Nephron progenitor cell (in vitro differentiated cells): ENCODE results near the gene DCHS2.

Source experiments
- DNase-seq: peaks from one replicate; pipeline ENCODE4 v3.0.0; 2021
- H3K27ac Mint-ChIP-seq: 2 replicates; pipeline ENCODE4 v1.8.0; 2021; ENCODE audit warnings: mild to moderate bottlenecking, moderate library complexity, mixed read lengths
- H3K27me3 Mint-ChIP-seq: 2 replicates; pipeline ENCODE4 v1.8.0; 2021; ENCODE audit warnings: mild to moderate bottlenecking, low read depth, mixed read lengths; ENCODE audit not compliant: poor library complexity
- H3K36me3 Mint-ChIP-seq: 2 replicates; pipeline ENCODE4 v1.8.0; 2021; ENCODE audit warnings: low read depth, mixed read lengths
- H3K4me1 Mint-ChIP-seq: 2 replicates; pipeline ENCODE4 v1.8.0; 2021; ENCODE audit warnings: mixed read lengths
- H3K4me3 Mint-ChIP-seq: 2 replicates; pipeline ENCODE4 v1.8.0; 2021; ENCODE audit warnings: mild to moderate bottlenecking, moderate library complexity, mixed read lengths
- H3K9me3 Mint-ChIP-seq: 2 replicates; pipeline ENCODE4 v1.8.0; 2021; ENCODE audit warnings: mild to moderate bottlenecking, moderate library complexity, mixed read lengths
- CTCF ChIP-seq: fragments of 200-600 bp; sonication (generic); IDR thresholded peaks from 2 replicates; pipeline ENCODE4 v1.5.0; 2021; ENCODE audit warnings: antibody characterized with exemption

DCHS2 gene

GRCh38 chr4:154414796-154415195 lies 76.8 kb downstream of the DCHS2 start:
- H3K4me3 Mint-ChIP-seq: no peak overlapping the region
- peaks cover 10% of the 10 kb centered on the region for H3K9me3 Mint-ChIP-seq
- no peak for TF ChIP-seq CTCF
- H3K36me3 Mint-ChIP-seq: no peaks in the 10 kb centered on the region
- H3K27me3 Mint-ChIP-seq: peaks cover 14% of the 10 kb centered on the region
- DNase-seq: no peak
- H3K4me1 Mint-ChIP-seq: peaks cover 25% of the 10 kb centered on the region
- no peak overlapping the region for H3K27ac Mint-ChIP-seq

DNA sequence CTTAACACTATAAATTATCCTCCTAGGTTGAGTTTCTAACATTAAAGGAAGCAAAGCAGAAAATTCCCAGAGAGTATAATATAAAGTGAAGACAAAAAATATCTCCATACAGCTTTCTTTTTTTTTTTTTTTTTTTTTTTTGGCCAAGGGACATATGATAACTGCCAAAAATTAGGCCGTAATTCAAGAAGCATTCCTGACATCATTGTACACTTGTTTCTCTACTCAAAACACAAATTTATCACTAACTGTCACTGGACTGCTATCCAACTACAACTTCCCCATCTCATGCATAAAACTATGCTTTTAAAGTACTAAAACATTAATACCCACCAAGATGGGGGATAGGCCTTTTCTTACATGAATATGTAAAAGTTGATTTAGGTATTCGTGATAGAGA lies 77.2 kb downstream of the DCHS2 start:
- Mint-ChIP-seq H3K27ac (no peak overlapping the region), H3K4me1 (peaks cover 25% of the 10 kb centered on the region), H3K36me3 (no peaks in the 10 kb centered on the region), H3K4me3 (no peak overlapping the region), H3K9me3 (peaks cover 10% of the 10 kb centered on the region), H3K27me3 (peaks cover 11% of the 10 kb centered on the region)
- TF ChIP-seq CTCF: no peak
- no peak for DNase-seq

DNA sequence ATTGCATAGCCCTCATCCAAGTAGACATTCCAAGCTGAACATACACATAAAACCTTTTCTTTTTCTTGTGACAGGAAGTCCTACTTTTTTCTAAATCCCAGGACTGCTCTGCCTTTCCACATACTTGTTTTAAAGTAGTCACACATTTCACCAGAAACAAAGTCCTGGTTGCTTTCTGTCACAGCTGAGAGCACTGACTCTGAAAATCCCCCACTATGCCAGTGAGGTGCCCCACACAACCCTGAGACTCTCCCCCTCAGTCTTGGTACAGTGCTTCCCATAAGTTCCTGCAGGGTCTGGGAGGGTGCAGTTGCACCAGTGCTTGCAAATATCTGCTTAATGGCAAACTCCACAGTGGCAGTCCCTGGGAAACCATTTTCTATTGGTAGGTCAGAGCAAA lies 84.2 kb downstream of the DCHS2 start:
- Mint-ChIP-seq H3K4me3 (peak overlapping the region; percentile 15), H3K4me1 (peaks cover 12% of the 10 kb centered on the region), H3K9me3 (peaks cover 10% of the 10 kb centered on the region), H3K27me3 (peaks cover 4% of the 10 kb centered on the region), H3K36me3 (no peaks in the 10 kb centered on the region), H3K27ac (no peak overlapping the region)
- DNase-seq: no peak
- TF ChIP-seq CTCF: no peak

- Mint-ChIP-seq H3K36me3 (no peaks in the 10 kb centered on the region), H3K27ac (no peak overlapping the region), H3K4me3 (no peak overlapping the region), H3K27me3 (peaks cover 4% of the 10 kb centered on the region), H3K4me1 (peaks cover 12% of the 10 kb centered on the region), H3K9me3 (peaks cover 9% of the 10 kb centered on the region)
- DNase-seq: no peak
- TF ChIP-seq CTCF: no peak
Measured at GRCh38 chr4:154406018-154406795, 85.4 kb downstream of the DCHS2 start.

- Mint-ChIP-seq H3K27me3 (peaks cover 14% of the 10 kb centered on the region), H3K4me1 (no peaks in the 10 kb centered on the region), H3K27ac (no peak overlapping the region), H3K36me3 (no peaks in the 10 kb centered on the region), H3K4me3 (no peak overlapping the region), H3K9me3 (no peaks in the 10 kb centered on the region)
- DNase-seq: no peak
- no peak for TF ChIP-seq CTCF
Measured at GRCh38 chr4:154399259-154399974, 92.2 kb downstream of the DCHS2 start.
